ENCODE measurements around the gene ATXN1.

DNA sequence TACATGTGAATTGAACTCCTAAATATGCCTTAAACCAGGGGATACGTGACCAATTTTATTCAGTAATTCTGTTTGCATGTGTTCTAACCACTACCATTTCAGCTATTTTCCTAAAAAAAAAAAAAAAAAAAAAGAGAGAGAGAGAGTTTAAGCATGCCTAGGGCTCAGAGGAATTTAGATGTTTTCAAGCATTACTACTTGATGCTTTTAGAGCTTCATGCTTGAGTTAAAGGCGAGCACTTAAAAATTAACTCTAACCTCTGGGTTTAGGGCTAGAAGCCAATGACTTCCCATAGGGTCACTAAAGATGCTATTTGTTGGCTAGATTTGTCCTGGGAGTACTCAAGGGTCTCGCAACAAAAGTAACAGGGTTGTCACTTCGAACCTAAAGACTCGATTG, 217.7 kb downstream of the ATXN1 start:
- TF ChIP-seq CTCF (IDR thresholded peaks at IDR 0.05; ENCODE audit: insufficient read depth, low read length, poor library complexity, severe bottlenecking) (no peak), EZH2phosphoT487 (conservative IDR thresholded peaks at IDR 0.05; ENCODE audit: low read length) (no peak)
